ACC112 (cell line): ENCODE data around the gene MIOX.

Source experiments
- H2AFZ ChIP-seq: fragments of 200-600 bp; sonication (generic); one replicate; pipeline ENCODE4 v1.6.0; 2017; ENCODE audit warnings: antibody characterized with exemption, low read length; ENCODE audit not compliant: unreplicated experiment
- H3K27ac ChIP-seq: fragments of 200-600 bp; sonication (generic); 2 replicates; pipeline ENCODE4 v1.5.1; 2014; ENCODE audit warnings: low read depth, mild to moderate bottlenecking, antibody characterized with exemption, low read length, moderate library complexity
- H3K27me3 ChIP-seq: fragments of 200-600 bp; sonication (generic); 2 replicates; pipeline ENCODE4 v1.6.1; 2014; ENCODE audit warnings: mild to moderate bottlenecking, antibody characterized with exemption, low read length, moderate library complexity, mixed read lengths; ENCODE audit not compliant: insufficient read depth
- H3K36me3 ChIP-seq: fragments of 200-600 bp; sonication (generic); 2 replicates; pipeline ENCODE4 v1.6.1; 2016; ENCODE audit warnings: mild to moderate bottlenecking, antibody characterized with exemption, low read length, moderate library complexity, mixed read lengths; ENCODE audit not compliant: insufficient read depth
- H3K4me1 ChIP-seq: fragments of 200-600 bp; sonication (generic); one replicate; pipeline ENCODE4 v1.6.1; 2016; ENCODE audit warnings: low read length, mixed read lengths; ENCODE audit not compliant: insufficient read depth, unreplicated experiment, control insufficient read depth
- H3K4me3 ChIP-seq: fragments of 200-600 bp; sonication (generic); 2 replicates; pipeline ENCODE4 v1.5.1; 2014; ENCODE audit warnings: mild to moderate bottlenecking, low read depth, low read length
- H3K79me2 ChIP-seq: fragments of 200-600 bp; sonication (generic); one replicate; pipeline ENCODE4 v1.6.0; 2016; ENCODE audit warnings: low read length; ENCODE audit not compliant: control insufficient read depth, unreplicated experiment, insufficient read depth

Gene MIOX

GRCh38 chr22:50475652-50476002 is 11.0 kb upstream of the MIOX start:
- Histone ChIP-seq H3K27me3 (no peaks in the 10 kb centered on the region), H2AFZ (no peak overlapping the region), H3K79me2 (peaks cover 36% of the 10 kb centered on the region), H3K27ac (no peak overlapping the region), H3K4me1 (peaks cover 11% of the 10 kb centered on the region), H3K36me3 (no peaks in the 10 kb centered on the region), H3K4me3 (0 out of 2 replicates have a peak overlapping the region, but pooled peaks have one; percentile 76)

GRCh38 chr22:50476868-50477267 is 9.8 kb upstream of the MIOX start:
- H3K36me3 ChIP-seq, result no peaks in the 10 kb centered on the region
- H2AFZ ChIP-seq, result no peak overlapping the region
- no peak overlapping the region for H3K27ac ChIP-seq
- peaks cover 3% of the 10 kb centered on the region for H3K27me3 ChIP-seq
- H3K79me2 ChIP-seq, result peaks cover 24% of the 10 kb centered on the region
- peaks cover 10% of the 10 kb centered on the region for H3K4me1 ChIP-seq
- no peak overlapping the region for H3K4me3 ChIP-seq

GRCh38 chr22:50477923-50478322 is 8.7 kb upstream of the MIOX start:
- Histone ChIP-seq H2AFZ (no peak overlapping the region), H3K79me2 (peaks cover 13% of the 10 kb centered on the region), H3K27me3 (peaks cover 7% of the 10 kb centered on the region), H3K4me3 (no peak overlapping the region), H3K36me3 (no peaks in the 10 kb centered on the region), H3K4me1 (peaks cover 10% of the 10 kb centered on the region), H3K27ac (no peak overlapping the region)

- no peaks in the 10 kb centered on the region for H3K79me2 ChIP-seq
- no peak overlapping the region for H2AFZ ChIP-seq
- peaks cover 7% of the 10 kb centered on the region for H3K27me3 ChIP-seq
- peaks cover 4% of the 10 kb centered on the region for H3K4me1 ChIP-seq
- H3K27ac ChIP-seq, result no peak overlapping the region
- H3K36me3 ChIP-seq, result no peaks in the 10 kb centered on the region
- H3K4me3 ChIP-seq, result no peak overlapping the region
Measured at GRCh38 chr22:50479721-50480120, 6.9 kb upstream of the MIOX start.

GRCh38 chr22:50481045-50481439 is 5.6 kb upstream of the MIOX start:
- Histone ChIP-seq H2AFZ (no peak overlapping the region), H3K4me3 (peak overlapping the region; percentile 68), H3K27ac (no peak overlapping the region)

GRCh38 chr22:50481440-50482106 is 5.1 kb upstream of the MIOX start, which contains the start of gene ADM2:
Gene ADM2 (plus strand): TSS chr22:50481543. CDS start chr22:50481848, 305 bp downstream.
- H3K79me2 ChIP-seq, result no peaks in the 10 kb centered on the region
- H3K4me1 ChIP-seq, result no peaks in the 10 kb centered on the region
- peaks cover 7% of the 10 kb centered on the region for H3K27me3 ChIP-seq
- no peaks in the 10 kb centered on the region for H3K36me3 ChIP-seq
- no peak within 1 kb of the TSS for H3K27ac ChIP-seq
- peak within 1 kb of the TSS; percentile 68 for H3K4me3 ChIP-seq
- H2AFZ ChIP-seq, result no peak within 1 kb of the TSS

More at GRCh38 chr22:50481045-50481439, 5.6 kb upstream of the MIOX start:
- H3K27me3 ChIP-seq, result peaks cover 7% of the 10 kb centered on the region
- H3K36me3 ChIP-seq, result no peaks in the 10 kb centered on the region
- no peaks in the 10 kb centered on the region for H3K4me1 ChIP-seq
- no peaks in the 10 kb centered on the region for H3K79me2 ChIP-seq

GRCh38 chr22:50482107-50483074 is 4.3 kb upstream of the MIOX start:
- no peaks in the 10 kb centered on the region for H3K4me1 ChIP-seq
- no peaks in the 10 kb centered on the region for H3K79me2 ChIP-seq
- H3K36me3 ChIP-seq, result no peaks in the 10 kb centered on the region
- peak overlapping the region; percentile 68 for H3K4me3 ChIP-seq
- H3K27me3 ChIP-seq, result peaks cover 7% of the 10 kb centered on the region
- H2AFZ ChIP-seq, result no peak overlapping the region
- no peak overlapping the region for H3K27ac ChIP-seq

- no peak overlapping the region for H3K4me3 ChIP-seq
- H3K27ac ChIP-seq, result no peak overlapping the region
Measured at GRCh38 chr22:50483106-50483505, 3.6 kb upstream of the MIOX start.

GRCh38 chr22:50483556-50483955 is 3.1 kb upstream of the MIOX start:
- H3K4me1 ChIP-seq, result no peaks in the 10 kb centered on the region
- H3K27ac ChIP-seq, result no peak overlapping the region
- H3K4me3 ChIP-seq, result no peak overlapping the region
- no peaks in the 10 kb centered on the region for H3K79me2 ChIP-seq
- H3K27me3 ChIP-seq, result peaks cover 7% of the 10 kb centered on the region
- no peak overlapping the region for H2AFZ ChIP-seq
- no peaks in the 10 kb centered on the region for H3K36me3 ChIP-seq

More at GRCh38 chr22:50483106-50483505, 3.6 kb upstream of the MIOX start:
- no peaks in the 10 kb centered on the region for H3K36me3 ChIP-seq
- no peaks in the 10 kb centered on the region for H3K79me2 ChIP-seq
- H3K4me1 ChIP-seq, result no peaks in the 10 kb centered on the region
- H2AFZ ChIP-seq, result no peak overlapping the region
- peaks cover 7% of the 10 kb centered on the region for H3K27me3 ChIP-seq

GRCh38 chr22:50483977-50484853 is 2.4 kb upstream of the MIOX start:
- Histone ChIP-seq H2AFZ (no peak overlapping the region), H3K36me3 (no peaks in the 10 kb centered on the region), H3K79me2 (no peaks in the 10 kb centered on the region), H3K27ac (no peak overlapping the region), H3K4me1 (no peaks in the 10 kb centered on the region), H3K27me3 (peaks cover 7% of the 10 kb centered on the region), H3K4me3 (no peak overlapping the region)
